Loucy (cell line): ENCODE measurements around the gene CLTA.

ENCODE experiments used
- CTCF ChIP-seq: fragments of 200-600 bp; sonication (generic); conservative IDR thresholded peaks from 2 replicates; pipeline ENCODE4 v1.5.1; 2014; ENCODE audit warnings: mild to moderate bottlenecking, antibody characterized with exemption, low read length
- EZH2phosphoT487 ChIP-seq: fragments of 200-600 bp; IDR thresholded peaks from 2 replicates; pipeline ENCODE4 v1.6.1; 2018; ENCODE audit warnings: antibody characterized with exemption, mild to moderate bottlenecking, moderate library complexity, borderline replicate concordance

- no peak for TF ChIP-seq EZH2phosphoT487
- no peak for TF ChIP-seq CTCF
Measured at GRCh38 chr9:36170531-36170930, 20.2 kb upstream of the CLTA start.
